A673 (cell line): ENCODE results near the gene PEDS1. TPM values are rescaled to one million over a fixed set of nuclear protein-coding genes. Genes with fewer than 3 reads are reported as not detected.

Source experiments
- BruUV-seq: library from RNA; stranded (reverse); fragments of 400-500 nt; replicated peaks from 2 replicates; lab custom pipeline; 2021; lab: Mats Ljungman, UMichigan
- CTCF ChIA-PET: fragments of 300-600 bp; sonication (Branson Sonifier 250); formaldehyde crosslinking; loops from one replicate; lab custom pipeline; 2022; ENCODE audit warnings: antibody characterized with exemption; lab: Charles Lee
- POLR2A ChIA-PET: fragments of 300-600 bp; sonication (Branson Sonifier 250); formaldehyde crosslinking; loops from one replicate; lab custom pipeline; 2022; ENCODE audit warnings: antibody characterized with exemption; ENCODE audit not compliant: low non-redundant PET; lab: Charles Lee
- DNase-seq: peaks from one replicate; pipeline ENCODE4 v3.0.0-alpha.2; 2015; ENCODE audit warnings: low spot score
- H3K27ac ChIP-seq: fragments of 200-600 bp; sonication (generic); 2 replicates; pipeline ENCODE4 v1.5.1; 2016; ENCODE audit warnings: mixed run types, low read depth, mild to moderate bottlenecking, mixed read lengths, antibody characterized with exemption, low read length; ENCODE audit not compliant: poor library complexity, severe bottlenecking
- H3K27me3 ChIP-seq: fragments of 200-600 bp; sonication (generic); replicated peaks from 2 replicates; pipeline ENCODE4 v1.6.1; 2017; ENCODE audit warnings: mixed run types, low read depth, mild to moderate bottlenecking, mixed read lengths, antibody characterized with exemption, low read length; ENCODE audit not compliant: insufficient read depth, poor library complexity
- H3K36me3 ChIP-seq: fragments of 200-600 bp; sonication (generic); 2 replicates; pipeline ENCODE4 v1.6.1; 2016; ENCODE audit warnings: mixed run types, mild to moderate bottlenecking, mixed read lengths, antibody characterized with exemption, low read length; ENCODE audit not compliant: insufficient read depth, poor library complexity, severe bottlenecking
- H3K4me1 ChIP-seq: fragments of 200-600 bp; sonication (generic); 2 replicates; pipeline ENCODE4 v1.6.1; 2017; ENCODE audit warnings: mixed run types, mild to moderate bottlenecking, mixed read lengths, antibody characterized with exemption, low read length; ENCODE audit not compliant: insufficient read depth, poor library complexity, severe bottlenecking
- H3K4me3 ChIP-seq: fragments of 200-600 bp; sonication (generic); 2 replicates; pipeline ENCODE4 v1.5.1; 2016; ENCODE audit warnings: low read depth, mixed run types, mild to moderate bottlenecking, mixed read lengths, low read length; ENCODE audit not compliant: poor library complexity, severe bottlenecking
- H3K9me3 ChIP-seq: fragments of 200-600 bp; sonication (generic); 2 replicates; pipeline ENCODE4 v1.6.1; 2016; ENCODE audit warnings: mixed run types, low read depth, mild to moderate bottlenecking, mixed read lengths, antibody characterized with exemption, low read length; ENCODE audit not compliant: poor library complexity, severe bottlenecking
- EZH2 ChIP-seq: fragments of 200-600 bp; sonication (generic); IDR thresholded peaks from 2 replicates; pipeline ENCODE4 v1.6.1; 2017; ENCODE audit warnings: borderline replicate concordance, low read depth, mild to moderate bottlenecking, mixed read lengths, antibody characterized with exemption, low read length; ENCODE audit not compliant: poor library complexity, severe bottlenecking
- intact Hi-C: fragments of 100-400 bp; cut with micrococcal nuclease; formaldehyde crosslinking; loops from one replicate; pipeline ENCODE4 v1.10.0; 2022; ENCODE audit not compliant: unreplicated experiment
- total RNA-seq: library from RNA; stranded (reverse); gene quantifications from 2 replicates; pipeline ENCODE4 v1.2.3, GENCODE V29; 2021
- TF ChIP-seq, protein P1 (sequence below): fragments of 300-800, 200-600 bp; sonication (generic); conservative IDR thresholded peaks from 2 replicates; pipeline ENCODE4 v1.5.1; 2017; ENCODE audit warnings: low read depth, mild to moderate bottlenecking, antibody characterized with exemption, low read length, moderate library complexity, mixed read lengths

PEDS1 gene
- total RNA-seq, 1 experiment from 2014 or later, result 25.9 TPM

DNA sequence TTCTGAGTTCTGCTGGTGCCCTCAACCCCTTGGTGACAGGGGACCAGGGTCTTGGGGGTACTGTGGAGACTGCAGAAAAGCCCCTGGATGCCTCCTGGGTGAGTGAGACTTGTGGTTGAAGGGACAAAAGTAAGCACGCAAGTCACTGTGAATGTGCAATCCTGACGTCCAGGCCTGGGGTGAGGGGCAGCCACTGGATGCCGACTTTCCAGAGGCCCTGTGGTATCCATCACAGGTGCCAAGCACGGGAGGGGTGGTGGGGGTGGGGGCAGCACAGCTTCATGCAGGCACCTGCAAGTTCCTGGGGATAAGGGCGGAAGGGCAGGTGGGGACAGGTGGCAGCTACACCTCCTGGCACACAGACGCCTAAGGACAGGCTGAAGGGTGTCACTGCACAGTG is 20.5 kb downstream of the PEDS1 start:
- peaks cover 29% of the 10 kb centered on the region for H3K36me3 ChIP-seq
- H3K4me3 ChIP-seq, result no peak overlapping the region
- TF ChIP-seq, protein P1, sequence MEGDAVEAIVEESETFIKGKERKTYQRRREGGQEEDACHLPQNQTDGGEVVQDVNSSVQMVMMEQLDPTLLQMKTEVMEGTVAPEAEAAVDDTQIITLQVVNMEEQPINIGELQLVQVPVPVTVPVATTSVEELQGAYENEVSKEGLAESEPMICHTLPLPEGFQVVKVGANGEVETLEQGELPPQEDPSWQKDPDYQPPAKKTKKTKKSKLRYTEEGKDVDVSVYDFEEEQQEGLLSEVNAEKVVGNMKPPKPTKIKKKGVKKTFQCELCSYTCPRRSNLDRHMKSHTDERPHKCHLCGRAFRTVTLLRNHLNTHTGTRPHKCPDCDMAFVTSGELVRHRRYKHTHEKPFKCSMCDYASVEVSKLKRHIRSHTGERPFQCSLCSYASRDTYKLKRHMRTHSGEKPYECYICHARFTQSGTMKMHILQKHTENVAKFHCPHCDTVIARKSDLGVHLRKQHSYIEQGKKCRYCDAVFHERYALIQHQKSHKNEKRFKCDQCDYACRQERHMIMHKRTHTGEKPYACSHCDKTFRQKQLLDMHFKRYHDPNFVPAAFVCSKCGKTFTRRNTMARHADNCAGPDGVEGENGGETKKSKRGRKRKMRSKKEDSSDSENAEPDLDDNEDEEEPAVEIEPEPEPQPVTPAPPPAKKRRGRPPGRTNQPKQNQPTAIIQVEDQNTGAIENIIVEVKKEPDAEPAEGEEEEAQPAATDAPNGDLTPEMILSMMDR, result no peak
- no peak for TF ChIP-seq EZH2
- intact Hi-C loops, result no loop called here
- POLR2A ChIA-PET, result no interaction called here
- no peak for DNase-seq
- no peak overlapping the region for H3K27ac ChIP-seq
- no TSS peak for BruUV-seq
- no peaks in the 10 kb centered on the region for H3K27me3 ChIP-seq
- CTCF ChIA-PET, result no interaction called here
- no peaks in the 10 kb centered on the region for H3K4me1 ChIP-seq
- H3K9me3 ChIP-seq, result no peaks in the 10 kb centered on the region

GRCh38 chr20:50130995-50131394 is 22.5 kb downstream of the PEDS1 start:
- Histone ChIP-seq H3K9me3 (no peaks in the 10 kb centered on the region), H3K27ac (no peak overlapping the region), H3K36me3 (peaks cover 46% of the 10 kb centered on the region), H3K4me3 (no peak overlapping the region), H3K27me3 (no peaks in the 10 kb centered on the region), H3K4me1 (no peaks in the 10 kb centered on the region)
- TF ChIP-seq EZH2, result no peak
- TF ChIP-seq, protein P1, result no peak
- no TSS peak for BruUV-seq
- CTCF ChIA-PET, result no interaction called here
- no peak for DNase-seq
- intact Hi-C loops, result no loop called here
- POLR2A ChIA-PET, result no interaction called here

DNA sequence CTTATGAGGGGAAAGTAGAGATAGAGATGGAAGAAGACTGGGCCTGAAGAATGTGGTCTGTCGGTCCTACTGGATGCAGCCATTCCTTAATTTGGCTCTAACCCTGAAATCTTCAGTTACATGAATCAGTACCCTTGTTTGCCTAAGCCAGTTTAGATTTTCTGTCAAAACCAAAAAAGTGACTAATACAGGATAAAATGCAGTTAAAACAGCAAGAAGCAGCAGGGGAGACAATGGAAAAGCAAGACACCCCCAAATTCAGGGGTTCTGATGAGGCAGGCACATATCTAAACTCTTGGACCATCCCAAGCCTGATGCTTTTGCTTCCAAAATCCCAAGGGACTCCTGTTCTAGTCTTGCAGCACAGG is 23.2 kb downstream of the PEDS1 start:
- Histone ChIP-seq H3K36me3 (peaks cover 50% of the 10 kb centered on the region), H3K4me3 (no peak overlapping the region), H3K9me3 (no peaks in the 10 kb centered on the region), H3K27ac (no peak overlapping the region), H3K27me3 (no peaks in the 10 kb centered on the region), H3K4me1 (no peaks in the 10 kb centered on the region)
- DNase-seq, result no peak
- POLR2A ChIA-PET, result no interaction called here
- no TSS peak for BruUV-seq
- CTCF ChIA-PET, result no interaction called here
- TF ChIP-seq EZH2, result no peak
- TF ChIP-seq, protein P1, result no peak
- intact Hi-C loops, result no loop called here
